Cardiac fibroblast (primary cell): ENCODE data around the gene FAM184A.

Experiments
- DNase-seq, 2 donors: peaks; one replicate each; pipeline versions ENCODE4 v3.0.0 to v3.0.0-alpha.2; 2010; ENCODE audit warnings: low read depth in 2 of 2
- H3K4me3 ChIP-seq, 2 donors: replicated peaks in 1 of 2; 1 replicate in 1 of 2; 2 replicates in 1 of 2; pipeline ENCODE4 v1.5.1; 2011; ENCODE audit warnings: low read depth in 2 of 2, low read length in 2 of 2, mild to moderate bottlenecking in 2 of 2, moderate library complexity in 1 of 2
- TF ChIP-seq, protein P1 (sequence below): IDR thresholded peaks from one replicate; pipeline ENCODE4 v1.5.1; 2011; ENCODE audit warnings: low read depth, mild to moderate bottlenecking, low read length, inconsistent platforms

The FAM184A gene

DNA sequence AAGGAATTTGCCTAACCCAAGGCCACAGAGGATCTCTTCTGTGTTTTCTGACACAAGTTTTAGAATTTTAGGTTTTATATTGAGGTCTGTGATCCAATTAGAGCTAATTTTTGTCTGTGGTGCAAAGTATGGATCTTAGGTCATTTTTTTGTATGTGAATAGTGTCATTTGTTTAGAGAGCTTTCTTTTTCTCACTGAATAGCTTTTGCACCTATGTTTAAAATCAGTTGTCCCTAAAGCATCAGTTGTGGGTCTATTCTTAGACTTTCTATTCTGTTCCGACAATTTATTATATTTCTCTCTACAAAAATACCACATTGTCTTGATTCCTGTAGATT lies 143.2 kb downstream of the FAM184A start:
- TF ChIP-seq, protein P1, sequence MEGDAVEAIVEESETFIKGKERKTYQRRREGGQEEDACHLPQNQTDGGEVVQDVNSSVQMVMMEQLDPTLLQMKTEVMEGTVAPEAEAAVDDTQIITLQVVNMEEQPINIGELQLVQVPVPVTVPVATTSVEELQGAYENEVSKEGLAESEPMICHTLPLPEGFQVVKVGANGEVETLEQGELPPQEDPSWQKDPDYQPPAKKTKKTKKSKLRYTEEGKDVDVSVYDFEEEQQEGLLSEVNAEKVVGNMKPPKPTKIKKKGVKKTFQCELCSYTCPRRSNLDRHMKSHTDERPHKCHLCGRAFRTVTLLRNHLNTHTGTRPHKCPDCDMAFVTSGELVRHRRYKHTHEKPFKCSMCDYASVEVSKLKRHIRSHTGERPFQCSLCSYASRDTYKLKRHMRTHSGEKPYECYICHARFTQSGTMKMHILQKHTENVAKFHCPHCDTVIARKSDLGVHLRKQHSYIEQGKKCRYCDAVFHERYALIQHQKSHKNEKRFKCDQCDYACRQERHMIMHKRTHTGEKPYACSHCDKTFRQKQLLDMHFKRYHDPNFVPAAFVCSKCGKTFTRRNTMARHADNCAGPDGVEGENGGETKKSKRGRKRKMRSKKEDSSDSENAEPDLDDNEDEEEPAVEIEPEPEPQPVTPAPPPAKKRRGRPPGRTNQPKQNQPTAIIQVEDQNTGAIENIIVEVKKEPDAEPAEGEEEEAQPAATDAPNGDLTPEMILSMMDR: no peak
- H3K4me3 ChIP-seq: peak overlapping the region; percentile 59 to 79
- DNase-seq: no peak

DNA sequence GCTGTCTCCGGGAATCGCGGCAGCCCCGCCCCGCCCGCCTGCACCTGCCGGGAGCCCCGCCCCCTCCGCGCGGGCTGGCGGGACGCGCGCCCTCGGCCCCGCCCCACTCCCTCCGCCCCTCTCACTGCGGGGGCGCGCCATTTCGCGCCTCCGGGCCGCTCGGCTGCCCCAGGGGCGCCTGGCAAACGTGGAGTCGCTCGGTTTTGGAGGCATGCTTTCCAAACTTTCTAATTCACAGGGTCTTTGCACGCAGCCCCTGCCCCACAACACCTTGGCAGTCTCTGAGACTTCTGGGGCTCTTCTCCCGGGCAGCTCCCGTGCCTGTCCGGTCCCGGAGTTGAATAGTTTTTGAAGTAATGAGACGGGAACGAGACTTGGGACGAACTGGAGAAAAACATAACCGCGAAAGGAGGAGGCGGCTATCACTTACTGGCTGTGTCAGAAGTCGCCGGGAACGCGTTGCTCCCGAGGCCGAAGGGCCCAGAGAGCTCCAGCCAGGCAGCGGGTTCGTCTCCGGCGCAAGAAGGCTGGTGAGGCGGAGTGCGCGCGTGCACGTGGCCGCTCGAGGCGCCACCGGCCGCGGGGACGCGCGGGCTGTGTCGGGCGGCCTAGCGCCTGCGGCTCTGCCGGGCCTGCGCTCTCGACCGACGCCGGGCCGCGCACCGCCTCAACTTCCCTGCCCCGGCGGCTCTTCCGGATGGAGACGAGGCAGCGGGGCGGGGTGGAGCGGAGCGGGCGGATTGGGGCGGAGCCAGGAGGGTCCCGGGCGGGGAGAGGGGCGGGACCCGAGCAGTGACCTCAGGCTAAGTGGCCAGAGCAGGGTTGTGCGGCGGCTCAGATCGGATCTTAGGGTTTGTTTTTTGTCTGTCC lies 143.8 kb downstream of the FAM184A start, which contains the start of gene MCM9:
TSS of gene MCM9 (minus strand) at position 699 of the 870 bp plus-strand sequence. CDS start 3,436 bp downstream, outside the sequence.
- TF ChIP-seq, protein P1: no peak
- H3K4me3 ChIP-seq: peak within 1 kb of the TSS; percentile 79 to 92
- peak; percentile 87 to 90 for DNase-seq

DNA sequence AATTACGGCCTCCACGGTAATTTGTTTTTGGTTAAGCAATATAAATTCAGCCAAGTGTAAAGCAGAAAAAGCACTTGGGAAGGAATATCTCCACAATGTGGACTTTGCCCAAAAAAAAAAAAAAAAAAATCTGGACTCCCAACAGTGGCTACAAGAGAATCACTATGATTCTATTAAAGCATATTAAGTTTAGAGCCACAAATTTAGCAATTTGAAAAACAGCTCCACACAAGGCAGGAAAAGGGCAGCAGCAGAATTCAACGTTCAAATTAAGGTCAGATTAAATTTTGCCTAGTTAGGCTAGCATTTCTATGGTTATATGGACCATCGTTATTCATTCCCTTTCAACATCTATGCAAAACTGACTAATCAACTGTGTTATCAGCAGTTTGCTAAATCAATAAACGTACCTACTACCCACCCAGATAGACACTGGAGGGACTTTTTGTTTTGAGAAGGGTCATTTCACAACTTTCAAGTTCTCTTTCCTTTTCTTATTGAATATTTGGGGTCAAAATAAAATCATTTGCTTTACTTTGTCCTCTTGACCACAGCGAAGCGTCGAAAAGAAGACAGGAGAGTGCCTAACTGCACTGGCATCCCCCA lies 144.5 kb downstream of the FAM184A start:
- no peak for DNase-seq
- peak overlapping the region; percentile 79 to 92 for H3K4me3 ChIP-seq
- TF ChIP-seq, protein P1: no peak

DNA sequence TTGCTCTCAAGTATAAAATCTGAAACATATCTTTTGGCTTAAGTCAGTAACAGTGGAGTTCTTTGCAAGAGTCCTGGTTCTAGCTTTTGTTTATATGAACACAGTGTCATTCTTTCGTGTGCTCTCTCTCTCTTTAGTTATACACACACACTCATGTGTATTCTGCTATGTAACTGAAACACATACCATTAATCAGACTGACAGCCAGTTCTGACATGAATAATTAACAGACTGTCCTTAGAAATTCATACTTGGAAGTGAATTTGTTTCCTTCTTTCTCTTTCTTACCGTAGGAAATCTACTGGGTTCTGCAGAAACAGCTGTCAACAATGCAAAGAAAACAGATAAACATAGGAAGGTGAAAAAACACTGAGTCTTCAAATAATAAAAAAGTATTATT lies 146.0 kb downstream of the FAM184A start:
- TF ChIP-seq, protein P1: no peak
- DNase-seq: no peak
- H3K4me3 ChIP-seq: no peak overlapping the region

DNA sequence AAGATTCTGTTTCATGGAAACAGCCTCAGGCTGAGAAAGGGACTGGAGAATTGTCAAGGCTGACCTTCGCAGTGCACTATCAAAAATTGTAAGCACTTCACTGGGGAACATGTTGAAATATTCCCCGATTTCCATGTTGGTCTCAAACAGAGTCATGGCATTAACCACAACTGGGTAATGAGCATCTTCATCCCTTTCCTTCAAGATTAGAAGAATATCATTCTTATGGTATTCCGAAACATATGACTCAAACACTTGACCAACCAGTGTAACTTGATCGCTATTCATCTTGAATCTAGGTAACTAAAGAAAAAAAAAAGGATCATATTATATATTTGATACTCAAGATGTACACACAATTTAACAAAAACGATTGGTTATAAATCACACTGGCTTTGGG lies 147.0 kb downstream of the FAM184A start:
- no peak for DNase-seq
- H3K4me3 ChIP-seq: no peak overlapping the region
- TF ChIP-seq, protein P1: no peak

DNA sequence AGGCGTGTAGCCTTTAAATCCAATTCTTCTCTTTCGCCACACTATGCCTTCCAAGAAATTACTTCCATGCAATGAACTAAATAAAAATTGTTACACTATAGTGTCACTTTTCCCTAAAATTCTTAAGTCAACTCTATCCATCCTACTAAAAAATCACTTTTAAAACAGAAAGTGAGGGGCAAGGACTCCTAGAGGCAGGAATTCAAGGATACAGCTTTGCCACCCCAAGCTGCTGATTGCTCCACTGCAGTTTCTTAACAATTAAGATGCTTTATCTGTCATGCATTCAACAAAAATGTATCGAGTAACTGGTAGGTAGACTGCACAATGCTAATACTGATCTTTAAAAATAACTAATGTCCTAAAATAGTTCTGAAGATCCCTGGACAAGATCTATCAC lies 147.8 kb downstream of the FAM184A start:
- TF ChIP-seq, protein P1: no peak
- no peak overlapping the region for H3K4me3 ChIP-seq
- no peak for DNase-seq
